Activated CD4-positive, alpha-beta T cell treated with anti-CD3 and anti-CD28 coated beads for 24 hours (primary cell): Measurements from ENCODE around the gene LIN54.
"Not testable (repeated sequence)": the region's sequence is repeated elsewhere in the genome, so short reads cannot be mapped to it uniquely, and the experiment has no call there.

Experiments used
- DNase-seq, 2 donors: peaks; one replicate each; pipeline ENCODE4 v3.0.0-alpha.2; 2020; ENCODE audit warnings: low read depth in 2 of 2

LIN54 gene

GRCh38 chr4:83012200-83012686 is 1.6 kb upstream of the LIN54 start:
- DNase-seq, result peak in 1 of 2 donors; percentile 25

GRCh38 chr4:83011689-83012199 is 1.1 kb upstream of the LIN54 start:
- DNase-seq, result no peak

GRCh38 chr4:83010111-83010521 is 507 bp downstream of the LIN54 start:
- DNase-seq, result no peak

- no peak for DNase-seq
Measured at GRCh38 chr4:83009529-83009928, 1.1 kb downstream of the LIN54 start.

- DNase-seq, result not testable (repeated sequence)
Measured at GRCh38 chr4:83003044-83003791, 7.4 kb downstream of the LIN54 start.

GRCh38 chr4:83002329-83002728 is 8.3 kb downstream of the LIN54 start:
- no peak for DNase-seq

GRCh38 chr4:82998898-82999297 is 11.7 kb downstream of the LIN54 start:
- no peak for DNase-seq

GRCh38 chr4:82994834-82995233 is 15.8 kb downstream of the LIN54 start:
- no peak for DNase-seq

GRCh38 chr4:82989575-82990429 is 20.8 kb downstream of the LIN54 start:
- DNase-seq, result no peak

- DNase-seq, result no peak
Measured at GRCh38 chr4:82988323-82988832, 22.2 kb downstream of the LIN54 start.

GRCh38 chr4:82987519-82987918 is 23.1 kb downstream of the LIN54 start:
- not testable (repeated sequence) for DNase-seq

GRCh38 chr4:82984459-82984858 is 26.2 kb downstream of the LIN54 start:
- no peak for DNase-seq

- DNase-seq, result no peak
Measured at GRCh38 chr4:82983444-82983843, 27.2 kb downstream of the LIN54 start.

GRCh38 chr4:82981138-82981537 is 29.5 kb downstream of the LIN54 start:
- no peak for DNase-seq

- DNase-seq, result no peak
Measured at GRCh38 chr4:82975792-82976191, 34.8 kb downstream of the LIN54 start.

- no peak for DNase-seq
Measured at GRCh38 chr4:82969414-82969813, 41.2 kb downstream of the LIN54 start.

GRCh38 chr4:82968972-82969371 is 41.7 kb downstream of the LIN54 start:
- no peak for DNase-seq

- DNase-seq, result no peak
Measured at GRCh38 chr4:82965763-82966162, 44.9 kb downstream of the LIN54 start.

- DNase-seq, result no peak
Measured at GRCh38 chr4:82957045-82957444, 53.6 kb downstream of the LIN54 start.

- DNase-seq, result no peak
Measured at GRCh38 chr4:82954212-82954611, 56.4 kb downstream of the LIN54 start.

- DNase-seq, result no peak
Measured at GRCh38 chr4:82951196-82951595, 59.4 kb downstream of the LIN54 start.

GRCh38 chr4:82948647-82949204 is 61.9 kb downstream of the LIN54 start:
- DNase-seq, result no peak
